AG04450 (cell line): Measurements from ENCODE around the gene ZBTB40. TPM values are rescaled to one million over a fixed set of nuclear protein-coding genes. Genes with fewer than 3 reads are reported as not detected.

Experiments
- CTCF ChIA-PET: fragments of 300-600, 350-600 bp; formaldehyde crosslinking; extraction: SDS; loops from one replicate; lab custom pipeline; 2022; ENCODE audit warnings: antibody characterized with exemption, inconsistent platforms; lab: Charles Lee
- POLR2A ChIA-PET: fragments of 350-600 bp; formaldehyde crosslinking; extraction: SDS; loops from one replicate; lab custom pipeline; 2021; ENCODE audit warnings: antibody characterized with exemption, inconsistent platforms; lab: Yijun Ruan, JAX
- DNase-seq: peaks from one replicate; pipeline ENCODE4 v3.0.0-alpha.2; 2011; ENCODE audit warnings: low read depth, low spot score
- H3K27ac ChIP-seq: one replicate; pipeline ENCODE4 v1.5.1; 2012; ENCODE audit warnings: low read depth, low read length, control low read depth
- H3K27me3 ChIP-seq: one replicate; pipeline ENCODE4 v1.6.0; 2012; ENCODE audit warnings: low read length; ENCODE audit not compliant: control insufficient read depth, insufficient read depth
- H3K4me3 ChIP-seq: 2 replicates; pipeline ENCODE4 v1.5.1; 2011; ENCODE audit warnings: mild to moderate bottlenecking, low read depth, low read length, control low read depth
- H3K9me3 ChIP-seq: 2 replicates; pipeline ENCODE4 v1.5.1; 2012; ENCODE audit warnings: low read length; ENCODE audit not compliant: control insufficient read depth, insufficient read depth
- CTCF ChIP-seq: IDR thresholded peaks from 2 replicates; pipeline ENCODE4 v1.5.1; 2011; ENCODE audit warnings: low read depth, low read length, control low read depth, inconsistent platforms
- polyA plus RNA-seq: library from polyadenylated mRNA; depleted of rRNA; stranded (reverse); fragments of >200 nt; gene quantifications from 2 replicates; pipeline ENCODE4 v1.2.3, GENCODE V29; 2011

The ZBTB40 gene
- polyA plus RNA-seq, 1 experiment, result 5.9 TPM

- ChIA-PET POLR2A (no interaction called here), CTCF (interaction anchor here (0.6 to 2.2 kb wide), 28 partner anchors 9 to 1046 kb away, joined by 3 to 18 read pairs (median 5); no protein-coding TSS in a partner anchor)
- H3K9me3 ChIP-seq, result no peaks in the 10 kb centered on the region
- DNase-seq, result no peak
- TF ChIP-seq CTCF, result peak; percentile 91
- H3K27me3 ChIP-seq, result peaks cover 24% of the 10 kb centered on the region
- H3K4me3 ChIP-seq, result no peak overlapping the region
- H3K27ac ChIP-seq, result no peak overlapping the region
These were observed 34.8 kb upstream of the ZBTB40 start for GRCh38 chr1:22416555-22417454.

GRCh38 chr1:22417466-22417865 is 34.2 kb upstream of the ZBTB40 start:
- CTCF ChIA-PET, result interaction anchor here (0.5 to 2.2 kb wide), 8 partner anchors 10 to 758 kb away, joined by 3 to 18 read pairs (median 7); no protein-coding TSS in a partner anchor
- H3K9me3 ChIP-seq, result no peaks in the 10 kb centered on the region
- H3K4me3 ChIP-seq, result no peak overlapping the region
- POLR2A ChIA-PET, result no interaction called here
- no peak for TF ChIP-seq CTCF
- peaks cover 22% of the 10 kb centered on the region for H3K27me3 ChIP-seq
- H3K27ac ChIP-seq, result no peak overlapping the region
- no peak for DNase-seq

- DNase-seq, result no peak
- no peak overlapping the region for H3K27ac ChIP-seq
- TF ChIP-seq CTCF, result no peak
- no peaks in the 10 kb centered on the region for H3K9me3 ChIP-seq
- POLR2A ChIA-PET, result no interaction called here
- peaks cover 19% of the 10 kb centered on the region for H3K27me3 ChIP-seq
- no peak overlapping the region for H3K4me3 ChIP-seq
- CTCF ChIA-PET, result interaction anchor here (6.3 kb wide), 1 partner anchor 223 kb away, joined by 116 read pairs; no protein-coding TSS in a partner anchor
These were observed 33.3 kb upstream of the ZBTB40 start for GRCh38 chr1:22418312-22418711.

- H3K4me3 ChIP-seq, result no peak overlapping the region
- POLR2A ChIA-PET, result interaction anchor here (0.7 kb wide), 1 partner anchor 115 kb away, joined by 3 read pairs; no protein-coding TSS in a partner anchor
- peaks cover 24% of the 10 kb centered on the region for H3K27me3 ChIP-seq
- H3K9me3 ChIP-seq, result no peaks in the 10 kb centered on the region
- no peak for TF ChIP-seq CTCF
- DNase-seq, result no peak
- no peak overlapping the region for H3K27ac ChIP-seq
- CTCF ChIA-PET, result interaction anchor here (6.3 kb wide), 1 partner anchor 222 kb away, joined by 116 read pairs; no protein-coding TSS in a partner anchor
These were observed 32.7 kb upstream of the ZBTB40 start for GRCh38 chr1:22418933-22419382.
